COLO668 (cell line): ENCODE data around the gene REM2.
"Not testable (repeated sequence)": the region's sequence is repeated elsewhere in the genome, so short reads cannot be mapped to it uniquely, and the experiment has no call there.

Experiments used
- DNase-seq: peaks from one replicate; lab custom pipeline; 2025; ENCODE audit not compliant: unreplicated experiment; lab: John Stamatoyannopoulos, UW

Gene REM2

DNA sequence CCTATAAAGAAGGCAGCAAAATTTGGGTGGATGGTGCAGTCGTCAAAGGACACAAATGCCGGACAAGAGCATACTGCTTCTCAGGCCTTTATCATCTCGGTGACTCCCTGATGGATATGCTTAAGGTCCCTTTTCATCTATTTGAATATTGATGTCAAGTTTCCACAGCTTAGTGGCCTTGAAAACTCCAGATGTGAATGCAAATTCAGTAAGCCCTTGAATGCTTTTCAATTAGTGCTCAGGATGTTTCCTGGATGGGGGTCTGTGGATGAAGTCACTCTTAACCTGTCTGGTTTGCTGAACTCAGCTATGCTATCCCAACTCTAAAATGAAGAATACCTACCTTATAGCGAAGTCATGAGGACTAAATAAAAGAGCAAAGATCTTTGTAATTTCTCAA is 10.7 kb downstream of the REM2 start:
- DNase-seq = no peak

GRCh38 chr14:22895402-22895801 is 12.4 kb downstream of the REM2 start:
- no peak for DNase-seq

DNA sequence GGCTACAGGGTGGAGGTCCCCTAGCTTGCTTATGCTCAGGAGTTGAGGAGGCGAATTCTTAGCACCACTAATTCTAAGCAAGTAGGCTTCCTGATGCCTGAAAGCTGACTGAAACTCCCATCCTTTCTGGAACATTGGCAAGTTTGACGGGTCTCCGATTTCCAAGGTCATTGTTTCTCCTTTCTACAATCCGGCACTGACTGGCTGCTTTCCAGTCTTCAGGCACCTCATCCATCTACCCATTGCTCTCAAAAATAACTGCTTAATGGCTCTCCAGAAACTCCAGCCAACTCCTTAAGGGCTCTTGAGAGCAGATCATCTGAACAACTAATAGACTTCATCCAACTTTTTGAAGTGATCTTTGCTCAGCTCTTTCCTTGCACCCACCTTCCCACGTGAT is 13.3 kb downstream of the REM2 start:
- no peak for DNase-seq

DNA sequence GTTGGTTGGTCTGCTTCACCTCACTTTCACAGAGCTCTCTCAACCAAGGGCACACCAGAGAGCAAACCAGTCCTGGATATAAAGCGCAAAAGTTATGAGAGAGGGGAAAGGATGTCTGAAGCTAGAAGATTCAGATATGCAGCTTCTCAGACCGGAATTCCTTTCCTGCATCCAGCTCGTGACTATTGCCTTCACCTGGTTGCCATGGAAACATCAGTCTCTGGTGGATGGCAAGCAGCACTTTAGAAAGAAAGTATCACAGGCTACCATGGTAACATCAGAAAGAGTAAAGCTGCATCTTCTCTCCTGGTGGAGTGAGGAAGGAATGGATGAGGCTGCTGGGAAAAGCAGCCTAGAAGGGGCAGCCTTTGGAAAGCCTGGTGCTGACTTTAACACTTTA is 13.7 kb downstream of the REM2 start:
- DNase-seq = no peak

DNA sequence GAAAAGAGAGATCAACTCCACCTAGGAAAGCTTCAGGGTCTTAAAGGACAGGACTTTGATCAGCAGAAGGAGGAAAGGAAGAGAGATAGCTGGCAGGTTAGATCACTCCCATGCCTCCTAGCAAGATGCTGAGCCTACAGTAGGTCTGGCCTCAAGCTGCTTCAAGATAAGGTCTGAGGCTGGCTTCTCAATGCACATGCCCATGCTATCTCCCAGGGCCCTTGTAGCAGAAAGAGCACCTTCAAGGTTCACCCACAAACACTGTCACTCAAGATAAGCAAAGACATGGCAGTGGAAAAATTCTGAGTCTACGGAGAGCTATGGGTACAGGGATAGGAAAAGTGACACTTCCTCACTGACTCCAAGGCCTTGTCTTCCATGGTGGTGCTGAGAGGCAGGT is 14.3 kb downstream of the REM2 start:
- DNase-seq = no peak

DNA sequence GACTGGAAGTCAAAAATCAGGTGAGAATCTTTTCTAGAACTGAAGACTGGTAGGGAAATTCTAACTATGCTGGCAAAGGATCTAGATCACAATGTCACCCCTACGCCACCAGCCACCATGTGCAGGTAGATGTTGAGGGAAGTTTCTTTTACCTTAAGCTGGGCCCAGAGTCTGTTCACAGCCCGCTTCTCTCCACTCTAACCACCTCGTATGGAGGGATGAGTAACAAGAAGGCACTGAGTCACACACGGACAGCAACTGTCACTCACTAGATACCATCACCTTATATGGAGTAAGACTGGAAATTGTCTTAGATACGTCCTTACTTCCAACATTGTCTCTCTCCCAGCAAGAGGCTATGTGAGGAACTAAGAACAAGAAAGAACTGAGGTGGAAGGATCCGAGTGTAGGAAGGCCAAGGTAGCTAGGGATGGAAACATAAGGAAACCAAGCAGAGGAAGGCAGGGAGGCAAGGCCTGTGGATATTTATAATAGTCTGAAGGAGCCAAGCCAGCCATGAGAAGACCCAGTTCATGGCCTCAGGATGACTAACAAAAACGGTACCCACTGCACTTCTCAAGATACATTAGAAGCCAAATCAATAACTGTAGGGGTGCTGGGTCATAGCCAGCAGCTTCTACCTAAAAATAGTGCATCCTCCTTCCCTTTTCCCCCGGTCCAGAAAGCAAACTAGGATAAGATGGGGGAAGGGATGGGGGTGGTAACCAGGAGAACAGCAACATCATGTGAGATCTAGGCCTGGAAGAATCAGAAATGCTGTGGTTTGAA is 15.5 kb downstream of the REM2 start:
- DNase-seq = no peak

DNA sequence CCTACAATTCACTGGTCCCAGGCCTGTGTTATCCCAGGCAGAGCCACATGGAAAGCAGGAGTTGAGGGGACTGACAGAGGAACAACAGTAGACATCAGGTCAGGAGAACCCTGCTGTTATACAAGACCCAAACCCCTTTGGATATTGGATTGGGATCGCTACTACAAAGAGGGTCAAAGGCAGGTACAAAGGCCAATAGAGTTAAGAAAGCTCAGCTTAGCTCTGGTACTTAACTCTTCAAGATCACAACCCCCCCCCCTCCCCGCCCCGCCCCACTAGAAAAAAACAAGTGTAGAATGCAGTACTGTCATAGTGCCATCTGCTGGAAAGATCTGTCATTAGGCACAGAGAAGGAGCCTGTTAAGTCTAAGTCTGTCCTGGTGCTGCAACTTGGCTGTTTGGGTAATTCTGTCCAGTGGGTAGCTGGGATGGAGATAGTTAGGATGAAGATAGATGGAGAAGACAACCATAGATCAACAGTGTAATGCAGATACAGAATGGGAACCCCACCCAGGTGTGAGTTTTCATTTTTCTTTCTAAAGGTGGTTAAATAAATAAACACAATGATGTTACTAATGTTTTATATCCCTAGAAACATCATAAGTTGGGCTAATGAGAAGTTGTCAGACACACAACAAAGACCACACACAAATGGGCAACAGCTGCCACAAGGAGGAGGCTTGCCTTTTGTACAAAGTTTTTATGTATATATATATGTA is 17.2 kb downstream of the REM2 start:
- peak; percentile 21 for DNase-seq

DNA sequence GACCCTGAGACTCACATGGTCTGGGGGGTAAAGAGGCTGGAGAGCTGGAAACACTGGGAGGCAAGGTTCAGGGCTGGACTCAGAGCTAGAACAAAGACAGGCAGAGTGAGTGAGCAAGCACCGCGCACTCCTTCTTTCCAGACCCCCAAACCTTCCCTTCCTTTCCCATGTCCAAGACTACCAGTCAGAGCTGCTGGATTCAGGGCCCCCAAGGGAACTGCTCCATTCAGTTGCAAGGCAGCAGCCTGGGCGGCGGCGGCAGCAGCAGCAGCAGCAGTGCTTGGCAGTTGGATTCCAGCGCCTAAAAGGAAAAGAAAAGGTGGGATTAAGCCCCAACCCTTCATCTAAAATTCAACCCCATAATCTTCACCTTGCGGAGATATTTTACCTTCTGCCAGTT is 18.8 kb downstream of the REM2 start:
- DNase-seq = no peak

DNA sequence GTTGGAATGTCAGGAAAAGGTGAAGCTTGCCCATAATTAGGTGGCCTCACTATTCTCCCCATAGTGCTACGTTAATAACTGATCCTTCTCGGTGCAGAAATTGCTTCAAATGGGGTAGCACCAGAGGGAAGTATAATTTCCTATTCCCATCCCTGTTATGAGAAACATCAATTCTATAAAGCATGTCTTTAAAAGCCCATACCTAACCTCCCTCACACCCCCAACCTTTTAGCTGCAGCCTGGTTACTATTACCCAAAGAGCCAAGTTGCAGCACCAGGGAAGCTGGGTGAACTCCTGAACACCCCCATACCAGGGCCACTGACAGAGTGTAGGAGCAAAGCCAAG is 20.7 kb downstream of the REM2 start:
- no peak for DNase-seq

- no peak for DNase-seq
Measured at GRCh38 chr14:22905627-22906026, 22.6 kb downstream of the REM2 start.

- no peak for DNase-seq
Measured at GRCh38 chr14:22906073-22906472, 23.1 kb downstream of the REM2 start.

DNA sequence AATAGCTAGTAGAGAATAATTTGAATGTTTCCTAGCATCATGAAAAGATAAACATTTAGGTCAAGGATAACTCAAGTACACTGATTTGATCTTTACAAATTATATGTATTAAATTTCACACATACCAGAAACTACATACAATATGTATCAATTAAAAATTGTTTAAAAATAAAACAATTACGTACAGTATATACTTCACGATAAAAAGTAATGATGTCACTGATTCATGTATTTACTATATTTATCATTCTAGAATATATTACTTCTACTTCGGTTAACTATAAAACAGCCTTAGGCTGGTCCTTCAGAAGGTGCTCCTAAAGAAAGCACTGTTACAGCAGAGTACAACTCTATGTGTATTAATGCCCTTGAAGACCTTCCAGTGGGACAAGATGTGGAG is 24.4 kb downstream of the REM2 start:
- no peak for DNase-seq

- DNase-seq = no peak
Measured at GRCh38 chr14:22908601-22909000, 25.6 kb downstream of the REM2 start.

- no peak for DNase-seq
Measured at GRCh38 chr14:22910916-22911315, 27.9 kb downstream of the REM2 start.

DNA sequence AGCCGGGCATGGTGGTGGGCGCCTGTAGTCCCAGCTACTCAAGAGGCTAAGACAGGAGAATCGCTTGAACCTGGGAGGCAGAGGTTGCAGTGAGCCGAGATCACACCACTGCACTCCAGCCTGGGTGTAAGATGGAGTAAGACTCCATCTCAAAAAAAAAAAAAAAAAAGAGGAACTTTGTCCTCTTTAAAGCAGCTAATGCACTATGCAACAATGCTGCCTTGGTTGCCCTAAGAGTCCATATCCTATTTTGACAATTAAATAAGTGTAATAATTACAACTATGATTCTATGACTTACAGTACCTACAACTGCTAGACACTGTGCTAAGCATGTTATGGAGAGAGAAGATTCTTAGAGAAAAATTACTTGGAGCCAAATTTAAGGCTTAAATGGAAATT is 31.8 kb downstream of the REM2 start:
- DNase-seq = not testable (repeated sequence)

DNA sequence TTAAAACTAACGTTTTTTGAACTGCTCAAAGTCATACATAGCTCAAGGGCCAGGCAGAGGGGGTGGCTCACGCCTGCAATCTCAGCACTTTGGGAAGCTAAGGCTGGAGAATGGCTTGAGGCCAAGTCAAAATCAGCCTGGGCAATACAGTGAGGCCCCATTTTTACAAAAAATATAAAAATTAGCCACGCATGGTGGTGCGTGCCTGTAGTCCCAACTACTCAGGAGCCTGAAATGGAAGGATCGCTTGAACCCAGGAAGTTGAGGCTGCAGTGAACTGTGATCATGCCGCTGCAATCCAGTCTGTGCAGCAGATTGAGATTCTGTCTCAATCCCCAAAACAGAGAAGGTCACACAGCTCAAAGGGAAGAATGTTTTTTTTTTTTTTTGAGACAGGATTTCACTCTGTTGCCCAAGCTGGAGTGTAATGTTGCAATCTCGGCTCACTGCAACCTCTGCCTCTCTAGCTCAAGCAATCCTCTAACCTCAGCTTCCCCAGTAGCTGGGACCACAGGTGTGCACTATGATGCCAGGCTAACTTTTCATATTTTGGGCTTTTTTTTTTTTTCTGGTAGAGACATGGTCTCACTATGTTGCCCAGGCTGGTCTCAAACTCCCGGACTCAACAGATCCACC is 33.0 kb downstream of the REM2 start:
- DNase-seq = no peak

DNA sequence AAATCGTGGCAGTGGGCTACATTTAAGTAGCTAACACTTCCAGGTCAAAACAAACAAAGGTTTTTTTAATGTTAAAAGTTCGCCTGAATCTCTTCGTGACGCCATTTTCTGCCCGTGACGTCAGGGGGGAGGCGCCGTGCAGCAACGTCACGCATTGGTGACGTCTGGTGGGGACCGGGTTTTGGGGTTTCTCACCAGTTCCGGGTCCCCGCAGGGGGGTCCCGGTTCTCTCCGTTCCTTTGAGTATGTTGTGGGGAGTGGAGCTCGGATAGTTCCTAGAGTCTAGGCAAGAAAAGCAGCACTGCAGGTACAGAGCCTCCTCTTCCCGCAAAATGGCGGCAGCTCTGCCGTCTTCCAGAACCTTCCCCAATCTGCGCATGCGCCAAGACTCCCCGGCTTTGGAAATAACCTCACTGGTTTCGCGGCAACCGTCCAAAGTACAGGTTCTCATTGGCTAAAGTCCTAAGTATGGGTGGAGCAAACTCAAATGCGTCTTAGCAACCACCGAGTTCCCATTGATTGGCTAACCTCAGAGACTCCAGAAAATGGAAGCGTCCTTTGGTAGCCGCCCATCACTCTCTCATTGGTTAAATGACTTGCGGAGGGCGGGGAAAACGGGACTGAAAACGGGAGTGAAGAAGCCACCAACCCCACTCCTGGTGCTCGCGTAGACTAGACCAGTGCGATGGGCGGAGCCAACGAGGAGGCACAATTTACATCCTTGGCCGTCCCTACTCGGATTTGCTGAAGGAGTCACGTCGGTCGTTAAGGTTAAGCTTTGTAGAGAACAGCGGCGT is 36.0 kb downstream of the REM2 start, which contains the start of gene RBM23:
Gene RBM23, minus strand, starts transcription at position 346 of the 797 bp plus-strand sequence.
- peak; percentile 100 for DNase-seq

DNA sequence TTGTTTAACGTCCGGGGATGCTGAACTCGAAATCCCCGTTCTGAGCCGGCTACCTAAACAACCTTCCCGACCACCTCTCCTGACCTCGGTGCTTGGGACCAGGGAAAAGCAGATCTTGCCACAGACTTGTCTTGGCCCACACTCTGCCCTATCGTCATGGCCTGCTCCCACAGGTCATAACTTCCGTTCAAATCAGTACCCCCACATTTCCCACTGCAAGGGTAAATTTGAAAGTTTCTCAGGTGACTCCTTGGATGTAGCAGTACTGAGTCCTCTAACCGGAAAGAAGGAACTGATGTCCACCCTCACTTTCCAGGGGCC is 36.5 kb downstream of the REM2 start:
- DNase-seq = no peak

GRCh38 chr14:22920697-22921096 is 37.7 kb downstream of the REM2 start:
- DNase-seq = no peak

DNA sequence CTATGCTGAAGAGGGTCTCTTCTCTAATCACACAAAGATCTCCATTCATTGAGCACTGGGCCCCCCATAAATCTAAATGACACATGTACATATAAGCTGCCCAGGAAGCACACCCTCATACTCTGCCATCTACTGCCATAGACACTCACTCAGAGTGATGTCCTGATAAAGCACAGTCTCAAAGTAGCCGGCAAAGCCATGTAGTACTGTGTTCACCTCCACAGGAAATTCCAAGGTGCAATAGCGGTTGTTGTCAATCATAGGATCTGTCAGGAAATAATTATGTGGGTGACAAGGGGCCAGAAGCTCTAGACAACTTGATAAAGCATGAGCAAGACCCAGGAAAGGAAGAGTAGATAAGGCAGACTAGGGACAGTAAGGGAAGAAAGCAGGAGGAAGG is 39.3 kb downstream of the REM2 start:
- DNase-seq = no peak

GRCh38 chr14:22923746-22924145 is 40.7 kb downstream of the REM2 start:
- no peak for DNase-seq

GRCh38 chr14:22925513-22925912 is 42.5 kb downstream of the REM2 start:
- DNase-seq = no peak
